Subcutaneous abdominal adipose tissue (tissue), 5 donors: ENCODE results near the gene RAPH1.
A peak's percentile ranks its signal among the peaks of the same experiment; 100 is the strongest.

Source experiments
- H3K27ac ChIP-seq: one replicate; pipeline ENCODE4 v1.7.0; 2013; ENCODE audit warnings: low read depth, mild to moderate bottlenecking, inconsistent platforms, low read length, moderate library complexity
- H3K27me3 ChIP-seq, 5 donors: one replicate each; pipeline ENCODE4 v1.7.0; 2013; ENCODE audit warnings: low read length in 5 of 5, inconsistent platforms in 1 of 5; ENCODE audit not compliant: control insufficient read depth in 5 of 5, insufficient read depth in 4 of 5
- H3K36me3 ChIP-seq, 5 donors: one replicate each; pipeline ENCODE4 v1.7.0; 2013; ENCODE audit warnings: low read length in 5 of 5; ENCODE audit not compliant: control insufficient read depth in 5 of 5, insufficient read depth in 5 of 5
- H3K4me1 ChIP-seq, 5 donors: one replicate each; pipeline ENCODE4 v1.7.0; 2013; ENCODE audit warnings: low read length in 5 of 5, mild to moderate bottlenecking in 3 of 5, moderate library complexity in 1 of 5; ENCODE audit not compliant: control insufficient read depth in 5 of 5, insufficient read depth in 5 of 5
- H3K4me3 ChIP-seq, 5 donors: one replicate each; pipeline ENCODE4 v1.7.0; 2013; ENCODE audit warnings: low read length in 5 of 5, low read depth in 1 of 5
- H3K9ac ChIP-seq, 5 donors: one replicate each; pipeline ENCODE4 v1.7.0; 2013; ENCODE audit warnings: low read length in 5 of 5, mild to moderate bottlenecking in 4 of 5, moderate library complexity in 3 of 5
- H3K9me3 ChIP-seq, 5 donors: one replicate each; pipeline ENCODE4 v1.7.0; 2013; ENCODE audit warnings: low read length in 5 of 5; ENCODE audit not compliant: control insufficient read depth in 5 of 5
- donor health status: healthy.
- donor health status: healthy.
- donor health status: healthy.
- donor health status: healthy.
- donor health status: healthy.

The RAPH1 gene

GRCh38 chr2:203500951-203501350 is 34.1 kb downstream of the RAPH1 start:
- Histone ChIP-seq H3K9ac (no peak overlapping the region), H3K9me3 (no peaks in the 10 kb centered on the region), H3K27me3 (no peaks in the 10 kb centered on the region), H3K36me3 (no peaks in the 10 kb centered on the region), H3K27ac (no peak overlapping the region), H3K4me3 (no peak overlapping the region), H3K4me1 (peaks cover 0 to 18% (median 7%) of the 10 kb centered on the region in 5 donors)

- H3K9ac ChIP-seq, result no peak overlapping the region
- no peaks in the 10 kb centered on the region for H3K9me3 ChIP-seq
- no peaks in the 10 kb centered on the region for H3K36me3 ChIP-seq
- H3K27ac ChIP-seq, result no peak overlapping the region
- no peak overlapping the region for H3K4me3 ChIP-seq
- H3K4me1 ChIP-seq, result peaks cover 0 to 14% (median 7%) of the 10 kb centered on the region in 5 donors
- no peaks in the 10 kb centered on the region for H3K27me3 ChIP-seq
Observed at GRCh38 chr2:203500297-203500696, 34.8 kb downstream of the RAPH1 start.

GRCh38 chr2:203498161-203498560 is 36.9 kb downstream of the RAPH1 start:
- H3K36me3 ChIP-seq, result peaks cover 0 to 9% (median 3%) of the 10 kb centered on the region in 5 donors
- H3K27ac ChIP-seq, result peak overlapping the region; percentile 8
- no peaks in the 10 kb centered on the region for H3K27me3 ChIP-seq
- H3K4me3 ChIP-seq, result no peak overlapping the region
- H3K9ac ChIP-seq, result no peak overlapping the region
- no peaks in the 10 kb centered on the region for H3K9me3 ChIP-seq
- H3K4me1 ChIP-seq, result peaks cover 0 to 14% (median 8%) of the 10 kb centered on the region in 5 donors

- H3K4me1 ChIP-seq, result peaks cover 0 to 9% (median 0%) of the 10 kb centered on the region in 5 donors
- H3K4me3 ChIP-seq, result no peak overlapping the region
- no peaks in the 10 kb centered on the region for H3K27me3 ChIP-seq
- no peaks in the 10 kb centered on the region for H3K9me3 ChIP-seq
- H3K36me3 ChIP-seq, result peaks cover 8 to 32% (median 14%) of the 10 kb centered on the region in 5 donors
- H3K27ac ChIP-seq, result no peak overlapping the region
- H3K9ac ChIP-seq, result no peak overlapping the region
Observed at GRCh38 chr2:203492965-203493364, 42.1 kb downstream of the RAPH1 start.

GRCh38 chr2:203490391-203490790 is 44.7 kb downstream of the RAPH1 start:
- Histone ChIP-seq H3K4me3 (no peak overlapping the region), H3K4me1 (peaks cover 0 to 7% (median 0%) of the 10 kb centered on the region in 5 donors), H3K27ac (no peak overlapping the region), H3K9ac (no peak overlapping the region), H3K36me3 (peaks cover 12 to 35% (median 19%) of the 10 kb centered on the region in 5 donors), H3K9me3 (no peaks in the 10 kb centered on the region), H3K27me3 (no peaks in the 10 kb centered on the region)

- H3K36me3 ChIP-seq, result peaks cover 12 to 36% (median 22%) of the 10 kb centered on the region in 5 donors
- H3K9me3 ChIP-seq, result no peaks in the 10 kb centered on the region
- peaks cover 0 to 7% (median 0%) of the 10 kb centered on the region in 5 donors for H3K4me1 ChIP-seq
- H3K27ac ChIP-seq, result no peak overlapping the region
- H3K27me3 ChIP-seq, result no peaks in the 10 kb centered on the region
- no peak overlapping the region for H3K4me3 ChIP-seq
- no peak overlapping the region for H3K9ac ChIP-seq
Observed at GRCh38 chr2:203489531-203489930, 45.6 kb downstream of the RAPH1 start.

GRCh38 chr2:203484266-203485112 is 50.6 kb downstream of the RAPH1 start:
- Histone ChIP-seq H3K4me1 (no peaks in the 10 kb centered on the region), H3K4me3 (no peak overlapping the region), H3K36me3 (peaks cover 4 to 22% (median 21%) of the 10 kb centered on the region in 5 donors), H3K27ac (no peak overlapping the region), H3K9me3 (no peaks in the 10 kb centered on the region), H3K27me3 (no peaks in the 10 kb centered on the region), H3K9ac (no peak overlapping the region)

GRCh38 chr2:203480623-203481022 is 54.5 kb downstream of the RAPH1 start:
- no peak overlapping the region for H3K9ac ChIP-seq
- H3K9me3 ChIP-seq, result no peaks in the 10 kb centered on the region
- H3K4me1 ChIP-seq, result no peaks in the 10 kb centered on the region
- no peaks in the 10 kb centered on the region for H3K27me3 ChIP-seq
- no peak overlapping the region for H3K4me3 ChIP-seq
- H3K36me3 ChIP-seq, result peaks cover 0 to 18% (median 11%) of the 10 kb centered on the region in 5 donors
- no peak overlapping the region for H3K27ac ChIP-seq

- Histone ChIP-seq H3K27me3 (no peaks in the 10 kb centered on the region), H3K27ac (no peak overlapping the region), H3K36me3 (peaks cover 0 to 6% (median 2%) of the 10 kb centered on the region in 5 donors), H3K4me3 (no peak overlapping the region), H3K9me3 (no peaks in the 10 kb centered on the region), H3K9ac (no peak overlapping the region), H3K4me1 (no peaks in the 10 kb centered on the region)
Observed at GRCh38 chr2:203476881-203477280, 58.2 kb downstream of the RAPH1 start.

GRCh38 chr2:203471323-203471722 is 63.8 kb downstream of the RAPH1 start:
- peaks cover 0 to 5% (median 0%) of the 10 kb centered on the region in 5 donors for H3K4me1 ChIP-seq
- H3K9me3 ChIP-seq, result no peaks in the 10 kb centered on the region
- no peak overlapping the region for H3K9ac ChIP-seq
- no peak overlapping the region for H3K27ac ChIP-seq
- H3K36me3 ChIP-seq, result peaks cover 0 to 8% (median 3%) of the 10 kb centered on the region in 5 donors
- no peaks in the 10 kb centered on the region for H3K27me3 ChIP-seq
- no peak overlapping the region for H3K4me3 ChIP-seq
